SH-SY5Y (cell line): Measurements from ENCODE around the gene NUAK2.

ENCODE experiments used
- GATA2 ChIP-seq: IDR thresholded peaks from 2 replicates; pipeline ENCODE4 v1.6.1; 2011; ENCODE audit warnings: mild to moderate bottlenecking, low read depth, low read length
- GATA3 ChIP-seq: IDR thresholded peaks from 2 replicates; pipeline ENCODE4 v1.6.1; 2011; ENCODE audit warnings: low read depth, mild to moderate bottlenecking, low read length, moderate library complexity

NUAK2 gene

GRCh38 chr1:205321162-205321958 is at the start of gene NUAK2:
Gene NUAK2 (minus strand): TSS chr1:205321745. CDS start chr1:205321628, 117 bp downstream.
- TF ChIP-seq GATA3 (no peak), GATA2 (no peak; the same call in 1 of the 2 replicates)

- TF ChIP-seq GATA2: no peak
- TF ChIP-seq GATA3: no peak
These were observed 49.2 kb upstream of the NUAK2 start for GRCh38 chr1:205370780-205371179.

GRCh38 chr1:205369701-205370123 is 48.2 kb upstream of the NUAK2 start:
- TF ChIP-seq GATA2 (no peak), GATA3 (no peak)

GRCh38 chr1:205368478-205368877 is 46.9 kb upstream of the NUAK2 start:
- TF ChIP-seq GATA3: no peak

- TF ChIP-seq GATA2 (no peak), GATA3 (no peak)
These were observed 44.5 kb upstream of the NUAK2 start for GRCh38 chr1:205365945-205366463.

GRCh38 chr1:205360891-205361290 is 39.3 kb upstream of the NUAK2 start:
- TF ChIP-seq GATA2: no peak
- TF ChIP-seq GATA3: no peak

GRCh38 chr1:205359771-205360565 is 38.4 kb upstream of the NUAK2 start:
- TF ChIP-seq GATA3 (no peak), GATA2 (no peak)

GRCh38 chr1:205358579-205358978 is 37.0 kb upstream of the NUAK2 start:
- no peak for TF ChIP-seq GATA3
- TF ChIP-seq GATA2: no peak

- TF ChIP-seq GATA3: no peak
- TF ChIP-seq GATA2: no peak
These were observed 36.0 kb upstream of the NUAK2 start for GRCh38 chr1:205357567-205357966.

GRCh38 chr1:205356440-205357139 is 35.0 kb upstream of the NUAK2 start, which contains the start of gene KLHDC8A:
Gene KLHDC8A (minus strand): TSS chr1:205356922. CDS start chr1:205343604, 13,318 bp downstream.
- no peak for TF ChIP-seq GATA2
- TF ChIP-seq GATA3: no peak

GRCh38 chr1:205355075-205355453 is 33.5 kb upstream of the NUAK2 start:
- no peak for TF ChIP-seq GATA3
- TF ChIP-seq GATA2: no peak

GRCh38 chr1:205354259-205355074 is 32.9 kb upstream of the NUAK2 start:
- TF ChIP-seq GATA3 (no peak), GATA2 (no peak)

- TF ChIP-seq GATA3: no peak
- no peak for TF ChIP-seq GATA2
These were observed 32.1 kb upstream of the NUAK2 start for GRCh38 chr1:205353612-205354011.

GRCh38 chr1:205353191-205353590 is 31.6 kb upstream of the NUAK2 start:
- no peak for TF ChIP-seq GATA3
- TF ChIP-seq GATA2: no peak
